ENCODE data around the gene SCAF4. TPM values are rescaled to one million over a fixed set of nuclear protein-coding genes. Genes with fewer than 3 reads are reported as not detected.

The SCAF4 gene
- total and polyA plus RNA-seq, 2 donors (not counting 3 experiments of a cell fraction or from before 2014, with no cell fraction given) = 12.2 to 41.2 TPM

DNA sequence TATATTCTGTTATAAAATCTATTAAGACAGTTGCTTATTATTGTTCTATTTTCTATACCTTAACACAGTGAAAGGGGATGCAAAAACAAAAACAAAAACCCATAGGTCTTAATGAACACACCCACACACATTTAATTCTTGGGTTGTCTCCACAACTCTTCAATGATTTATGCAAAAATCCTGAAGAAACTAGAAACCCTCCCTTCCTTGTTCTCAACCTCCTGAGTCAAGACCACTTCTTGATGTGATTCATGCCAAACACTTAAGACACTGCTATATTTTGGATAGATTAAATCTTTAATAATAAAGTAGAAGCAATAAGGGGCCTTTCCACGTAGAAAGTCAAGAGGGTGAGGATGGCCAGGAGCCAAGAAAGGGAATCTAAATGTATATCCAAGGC is 23.4 kb downstream of the SCAF4 start:
- DNase-seq (ENCODE audit: low read depth, low spot score) = no peak

More for the DNA sequence above, 23.4 kb downstream of the SCAF4 start:
- CTCF ChIA-PET = interaction anchor here (1.6 kb wide), 1 partner anchor 10 kb away, joined by 4 read pairs; no protein-coding TSS in a partner anchor
- Histone ChIP-seq H3K9me3 (replicated peaks; ENCODE audit: control insufficient read depth, insufficient read depth, low read length) (no peaks in the 10 kb centered on the region), H3K4me2 (ENCODE audit: insufficient read depth, low read length) (no peak overlapping the region), H3K36me3 (ENCODE audit: control insufficient read depth in 2 of 2, extremely low read depth in 1 of 2, insufficient read depth in 2 of 2, low read length in 2 of 2) (no peaks in the 10 kb centered on the region), H3K4me1 (ENCODE audit: control insufficient read depth, extremely low read depth, insufficient read depth, low read length) (peaks cover 4% of the 10 kb centered on the region), H3K27ac (ENCODE audit: insufficient read depth, low read depth, low read length) (no peak overlapping the region), H3K9me1 (replicated peaks; ENCODE audit: control insufficient read depth, extremely low read depth, insufficient read depth, low read length) (no peaks in the 10 kb centered on the region), H3K79me2 (ENCODE audit: control insufficient read depth, insufficient read depth, low read length) (peaks cover 96% of the 10 kb centered on the region), H2AFZ (ENCODE audit: low read depth, low read length) (no peak overlapping the region), H3K27me3 (ENCODE audit: control insufficient read depth in 2 of 2, insufficient read depth in 2 of 2, low read length in 2 of 2) (no peaks in the 10 kb centered on the region), H3K4me3 (replicated peaks in 1 of 3; ENCODE audit: insufficient read depth in 1 of 3, low read depth in 1 of 3, low read length in 3 of 3) (no peak overlapping the region), H3K9ac (replicated peaks; ENCODE audit: extremely low read depth, insufficient read depth, low read length) (no peak overlapping the region), H4K20me1 (replicated peaks; ENCODE audit: control insufficient read depth, extremely low read depth, insufficient read depth, low read length) (peaks cover 5% of the 10 kb centered on the region)
- no TSS peak for BruUV-seq (replicated peaks)
- POLR2A ChIA-PET = no interaction called here
- dilution Hi-C loops (cut with MboI; ENCODE audit: extremely low pct_ligation_motif_present, low sequenced_read_pairs) (no loop called here), intact Hi-C loops (cut with micrococcal nuclease) (no loop called here)
- no peak for FAIRE-seq
- TF ChIP-seq JUN (IDR thresholded peaks at IDR 0.05; ENCODE audit: borderline replicate concordance, insufficient read depth, insufficient read length, low read depth) (no peak), FOS (IDR thresholded peaks at IDR 0.05; ENCODE audit: borderline replicate concordance, insufficient read depth, low read length) (no peak), EZH2 (IDR thresholded peaks at IDR 0.05; ENCODE audit: borderline replicate concordance, low read depth, low read length, severe bottlenecking) (no peak), GATA2 (IDR thresholded peaks at IDR 0.05; ENCODE audit: insufficient read depth, insufficient read length, low read depth, low read length) (no peak), MYC (IDR thresholded peaks at IDR 0.05; ENCODE audit: low read depth, low read length) (no peak), POLR2AphosphoS5 (IDR thresholded peaks at IDR 0.05; ENCODE audit: insufficient read depth, low read depth, low read length) (no peak), POLR2A (IDR thresholded peaks at IDR 0.05; ENCODE audit: low read depth, low read length) (no peak)
- TF ChIP-seq, protein P1, sequence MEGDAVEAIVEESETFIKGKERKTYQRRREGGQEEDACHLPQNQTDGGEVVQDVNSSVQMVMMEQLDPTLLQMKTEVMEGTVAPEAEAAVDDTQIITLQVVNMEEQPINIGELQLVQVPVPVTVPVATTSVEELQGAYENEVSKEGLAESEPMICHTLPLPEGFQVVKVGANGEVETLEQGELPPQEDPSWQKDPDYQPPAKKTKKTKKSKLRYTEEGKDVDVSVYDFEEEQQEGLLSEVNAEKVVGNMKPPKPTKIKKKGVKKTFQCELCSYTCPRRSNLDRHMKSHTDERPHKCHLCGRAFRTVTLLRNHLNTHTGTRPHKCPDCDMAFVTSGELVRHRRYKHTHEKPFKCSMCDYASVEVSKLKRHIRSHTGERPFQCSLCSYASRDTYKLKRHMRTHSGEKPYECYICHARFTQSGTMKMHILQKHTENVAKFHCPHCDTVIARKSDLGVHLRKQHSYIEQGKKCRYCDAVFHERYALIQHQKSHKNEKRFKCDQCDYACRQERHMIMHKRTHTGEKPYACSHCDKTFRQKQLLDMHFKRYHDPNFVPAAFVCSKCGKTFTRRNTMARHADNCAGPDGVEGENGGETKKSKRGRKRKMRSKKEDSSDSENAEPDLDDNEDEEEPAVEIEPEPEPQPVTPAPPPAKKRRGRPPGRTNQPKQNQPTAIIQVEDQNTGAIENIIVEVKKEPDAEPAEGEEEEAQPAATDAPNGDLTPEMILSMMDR (IDR thresholded peaks at IDR 0.05; ENCODE audit: extremely low read depth in 1 of 2, insufficient read depth in 1 of 2, low read depth in 1 of 2, low read length in 2 of 2) = no peak
- TF ChIP-seq, protein P2, sequence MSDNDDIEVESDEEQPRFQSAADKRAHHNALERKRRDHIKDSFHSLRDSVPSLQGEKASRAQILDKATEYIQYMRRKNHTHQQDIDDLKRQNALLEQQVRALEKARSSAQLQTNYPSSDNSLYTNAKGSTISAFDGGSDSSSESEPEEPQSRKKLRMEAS (IDR thresholded peaks at IDR 0.05; ENCODE audit: insufficient read depth, insufficient read length) = no peak

All from endothelial cell of umbilical vein (primary cell).